AG04449 (cell line): ENCODE measurements around the gene NBPF10.
"Not testable (repeated sequence)": the region's sequence is repeated elsewhere in the genome, so short reads cannot be mapped to it uniquely, and the experiment has no call there.

Experiments used
- CTCF ChIA-PET: fragments of 350-600 bp; formaldehyde crosslinking; extraction: SDS; loops from one replicate; lab custom pipeline; 2021; ENCODE audit warnings: antibody characterized with exemption; lab: Yijun Ruan, JAX
- POLR2A ChIA-PET: fragments of 400-600, 350-600 bp; formaldehyde crosslinking; extraction: SDS; loops from one replicate; lab custom pipeline; 2020; ENCODE audit warnings: antibody characterized with exemption, inconsistent platforms; lab: Yijun Ruan, JAX
- DNase-seq: peaks from one replicate; pipeline ENCODE4 v3.0.0-alpha.2; 2010; ENCODE audit warnings: low read depth, low spot score
- H3K4me3 ChIP-seq: 2 replicates; pipeline ENCODE4 v1.5.1; 2011; ENCODE audit warnings: low read depth, mild to moderate bottlenecking, control low read depth, low read length

The NBPF10 gene, protein sequence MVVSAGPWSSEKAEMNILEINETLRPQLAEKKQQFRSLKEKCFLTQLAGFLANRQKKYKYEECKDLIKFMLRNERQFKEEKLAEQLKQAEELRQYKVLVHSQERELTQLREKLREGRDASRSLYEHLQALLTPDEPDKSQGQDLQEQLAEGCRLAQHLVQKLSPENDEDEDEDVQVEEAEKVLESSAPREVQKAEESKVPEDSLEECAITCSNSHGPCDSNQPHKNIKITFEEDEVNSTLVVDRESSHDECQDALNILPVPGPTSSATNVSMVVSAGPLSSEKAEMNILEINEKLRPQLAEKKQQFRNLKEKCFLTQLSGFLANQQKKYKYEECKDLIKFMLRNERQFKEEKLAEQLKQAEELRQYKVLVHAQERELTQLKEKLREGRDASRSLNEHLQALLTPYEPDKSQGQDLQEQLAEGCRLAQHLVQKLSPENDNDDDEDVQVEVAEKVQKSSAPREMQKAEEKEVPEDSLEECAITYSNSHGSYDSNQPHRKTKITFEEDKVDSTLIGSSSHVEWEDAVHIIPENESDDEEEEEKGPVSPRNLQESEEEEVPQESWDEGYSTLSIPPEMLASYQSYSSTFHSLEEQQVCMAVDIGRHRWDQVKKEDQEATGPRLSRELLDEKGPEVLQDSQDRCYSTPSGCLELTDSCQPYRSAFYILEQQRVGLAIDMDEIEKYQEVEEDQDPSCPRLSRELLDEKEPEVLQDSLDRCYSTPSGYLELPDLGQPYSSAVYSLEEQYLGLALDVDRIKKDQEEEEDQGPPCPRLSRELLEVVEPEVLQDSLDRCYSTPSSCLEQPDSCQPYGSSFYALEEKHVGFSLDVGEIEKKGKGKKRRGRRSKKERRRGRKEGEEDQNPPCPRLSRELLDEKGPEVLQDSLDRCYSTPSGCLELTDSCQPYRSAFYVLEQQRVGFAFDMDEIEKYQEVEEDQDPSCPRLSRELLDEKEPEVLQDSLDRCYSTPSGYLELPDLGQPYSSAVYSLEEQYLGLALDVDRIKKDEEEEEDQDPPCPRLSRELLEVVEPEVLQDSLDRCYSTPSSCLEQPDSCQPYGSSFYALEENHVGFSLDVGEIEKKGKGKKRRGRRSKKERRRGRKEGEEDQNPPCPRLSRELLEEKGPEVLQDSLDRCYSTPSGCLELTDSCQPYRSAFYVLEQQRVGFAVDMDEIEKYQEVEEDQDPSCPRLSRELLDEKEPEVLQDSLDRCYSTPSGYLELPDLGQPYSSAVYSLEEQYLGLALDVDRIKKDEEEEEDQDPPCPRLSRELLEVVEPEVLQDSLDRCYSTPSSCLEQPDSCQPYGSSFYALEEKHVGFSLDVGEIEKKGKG (N-terminal part only)

DNA sequence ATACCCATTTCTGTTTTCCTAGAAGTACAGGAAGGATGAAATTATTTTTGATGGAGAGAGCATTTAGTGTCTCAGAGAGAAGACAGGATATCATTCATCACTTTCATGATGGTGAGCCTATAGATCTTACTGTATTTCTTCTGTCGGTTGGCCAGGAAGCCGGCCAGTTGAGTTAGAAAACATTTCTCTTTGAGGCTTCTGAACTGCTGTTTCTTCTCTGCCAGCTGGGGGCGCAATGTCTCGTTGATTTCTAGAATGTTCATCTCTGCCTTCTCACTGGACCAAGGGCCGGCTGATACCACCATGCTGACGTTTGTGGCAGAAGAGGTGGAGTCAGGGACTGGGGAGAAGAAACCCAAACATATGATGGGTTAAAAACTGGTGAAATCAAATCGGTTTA lies at the start of gene NBPF10:
TSS of gene NBPF10 (minus strand) at position 340 of the 400 bp plus-strand sequence. CDS start at position 305, 35 bp downstream.
- CTCF ChIA-PET, DNase-seq, H3K4me3 ChIP-seq, POLR2A ChIA-PET: not testable (repeated sequence)

DNA sequence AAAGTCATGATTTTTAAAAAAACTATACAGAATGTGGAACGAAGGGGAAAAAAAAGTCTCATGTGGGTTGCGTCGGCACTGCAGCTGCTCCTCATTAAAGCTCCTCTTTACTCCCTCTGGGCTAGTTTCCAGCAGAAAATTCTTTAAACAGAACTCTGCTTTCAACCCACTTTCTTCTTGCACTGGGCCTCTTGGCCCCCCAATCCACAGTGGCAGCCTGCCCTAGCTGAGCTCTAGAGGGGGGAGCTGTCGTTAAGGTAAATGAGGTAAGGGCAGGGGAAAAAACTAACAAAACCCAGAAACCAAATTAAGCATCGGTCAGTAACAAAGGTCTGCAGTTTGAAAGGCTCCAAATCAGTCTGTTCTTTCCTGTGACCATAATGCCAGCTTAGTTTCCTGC lies 29.9 kb upstream of the NBPF10 start:
- CTCF ChIA-PET, POLR2A ChIA-PET, H3K4me3 ChIP-seq, DNase-seq: not testable (repeated sequence)

DNA sequence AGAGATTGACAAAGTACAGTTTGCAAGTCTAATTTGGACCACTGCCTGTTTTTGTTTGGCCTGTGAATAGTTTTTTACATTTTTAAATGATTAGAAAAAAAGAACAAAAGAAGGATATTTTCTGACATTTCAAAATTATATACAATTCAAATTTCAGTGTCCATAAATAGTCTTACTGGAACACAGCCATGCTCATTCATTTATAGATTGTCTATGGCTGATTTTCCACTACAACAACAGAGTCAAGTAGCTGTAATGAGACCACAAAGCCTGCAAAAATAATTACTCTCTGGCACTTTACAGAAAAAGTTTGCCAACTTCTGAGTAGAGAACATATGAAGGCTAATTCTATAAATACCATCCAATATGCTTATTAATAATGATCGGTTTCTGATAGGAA lies 23.1 kb upstream of the NBPF10 start:
- POLR2A ChIA-PET, DNase-seq, CTCF ChIA-PET, H3K4me3 ChIP-seq: not testable (repeated sequence)

DNA sequence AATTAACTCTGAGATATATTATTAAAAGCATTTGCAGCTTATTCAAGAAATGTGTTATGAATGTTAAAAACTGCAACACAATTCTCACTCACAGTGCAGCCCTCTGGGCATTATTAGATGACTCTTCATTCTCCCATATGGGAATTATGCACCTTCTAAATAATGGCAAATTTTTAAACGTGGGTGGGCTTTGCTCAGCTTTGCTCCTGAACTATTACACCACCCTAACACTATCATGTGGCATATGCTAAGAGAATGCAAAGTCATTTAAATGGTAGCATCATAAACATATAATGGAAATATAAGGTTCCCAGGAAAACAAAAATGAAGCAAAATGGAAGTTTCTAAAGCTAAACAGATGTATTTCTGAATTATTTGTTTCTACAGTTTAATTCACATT lies 22.7 kb upstream of the NBPF10 start:
- DNase-seq, CTCF ChIA-PET, H3K4me3 ChIP-seq, POLR2A ChIA-PET: not testable (repeated sequence)
